ENCODE measurements around the gene ZNF487. TPM values are rescaled to one million over a fixed set of nuclear protein-coding genes. Genes with fewer than 3 reads are reported as not detected.
"Not testable (repeated sequence)": the region's sequence is repeated elsewhere in the genome, so short reads cannot be mapped to it uniquely, and the experiment has no call there.

The ZNF487 gene
- polyA plus RNA-seq, 1 experiment: 4.4 TPM

GRCh38 chr10:43444323-43444722 lies 7.4 kb downstream of the ZNF487 start:
- no peak overlapping the region for H3K4me3 ChIP-seq (ENCODE audit: low read depth, low read length)
- peaks cover 11% of the 10 kb centered on the region; the same call in 1 of the 2 replicates for H3K9me3 ChIP-seq (ENCODE audit: control insufficient read depth, insufficient read depth, low read length)
- no peak for DNase-seq (ENCODE audit: low read depth, low spot score)
- no peak overlapping the region for H3K27ac ChIP-seq (ENCODE audit: low read depth, low read length)
- POLR2A ChIA-PET: no interaction called here
- no peaks in the 10 kb centered on the region for H3K27me3 ChIP-seq (ENCODE audit: control insufficient read depth, insufficient read depth, low read length)
- TF ChIP-seq, protein P1, sequence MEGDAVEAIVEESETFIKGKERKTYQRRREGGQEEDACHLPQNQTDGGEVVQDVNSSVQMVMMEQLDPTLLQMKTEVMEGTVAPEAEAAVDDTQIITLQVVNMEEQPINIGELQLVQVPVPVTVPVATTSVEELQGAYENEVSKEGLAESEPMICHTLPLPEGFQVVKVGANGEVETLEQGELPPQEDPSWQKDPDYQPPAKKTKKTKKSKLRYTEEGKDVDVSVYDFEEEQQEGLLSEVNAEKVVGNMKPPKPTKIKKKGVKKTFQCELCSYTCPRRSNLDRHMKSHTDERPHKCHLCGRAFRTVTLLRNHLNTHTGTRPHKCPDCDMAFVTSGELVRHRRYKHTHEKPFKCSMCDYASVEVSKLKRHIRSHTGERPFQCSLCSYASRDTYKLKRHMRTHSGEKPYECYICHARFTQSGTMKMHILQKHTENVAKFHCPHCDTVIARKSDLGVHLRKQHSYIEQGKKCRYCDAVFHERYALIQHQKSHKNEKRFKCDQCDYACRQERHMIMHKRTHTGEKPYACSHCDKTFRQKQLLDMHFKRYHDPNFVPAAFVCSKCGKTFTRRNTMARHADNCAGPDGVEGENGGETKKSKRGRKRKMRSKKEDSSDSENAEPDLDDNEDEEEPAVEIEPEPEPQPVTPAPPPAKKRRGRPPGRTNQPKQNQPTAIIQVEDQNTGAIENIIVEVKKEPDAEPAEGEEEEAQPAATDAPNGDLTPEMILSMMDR (IDR thresholded peaks at IDR 0.05; ENCODE audit: low read depth, low read length): no peak
- CTCF ChIA-PET: interaction anchor here (1.9 kb wide), 1 partner anchor 17 kb away, joined by 5 read pairs; no protein-coding TSS in a partner anchor

GRCh38 chr10:43444897-43445466 lies 8.1 kb downstream of the ZNF487 start:
- H3K9me3 ChIP-seq (ENCODE audit: control insufficient read depth, insufficient read depth, low read length): peaks cover 11% of the 10 kb centered on the region; the same call in 1 of the 2 replicates
- no peak for DNase-seq (ENCODE audit: low read depth, low spot score)
- CTCF ChIA-PET: interaction anchor here (1.9 kb wide), 1 partner anchor 17 kb away, joined by 5 read pairs; no protein-coding TSS in a partner anchor
- no peak overlapping the region for H3K27ac ChIP-seq (ENCODE audit: low read depth, low read length)
- no peak overlapping the region for H3K4me3 ChIP-seq (ENCODE audit: low read depth, low read length)
- TF ChIP-seq, protein P1 (IDR thresholded peaks at IDR 0.05; ENCODE audit: low read depth, low read length): no peak
- no peaks in the 10 kb centered on the region for H3K27me3 ChIP-seq (ENCODE audit: control insufficient read depth, insufficient read depth, low read length)
- POLR2A ChIA-PET: no interaction called here

GRCh38 chr10:43446219-43447017 lies 9.5 kb downstream of the ZNF487 start:
- POLR2A ChIA-PET; H3K4me3 ChIP-seq (ENCODE audit: low read depth, low read length); H3K27ac ChIP-seq (ENCODE audit: low read depth, low read length); DNase-seq (ENCODE audit: low read depth, low spot score); H3K27me3 ChIP-seq (ENCODE audit: control insufficient read depth, insufficient read depth, low read length); CTCF ChIA-PET: not testable (repeated sequence)
- peaks cover 11% of the 10 kb centered on the region; the same call in 1 of the 2 replicates for H3K9me3 ChIP-seq (ENCODE audit: control insufficient read depth, insufficient read depth, low read length)

DNA sequence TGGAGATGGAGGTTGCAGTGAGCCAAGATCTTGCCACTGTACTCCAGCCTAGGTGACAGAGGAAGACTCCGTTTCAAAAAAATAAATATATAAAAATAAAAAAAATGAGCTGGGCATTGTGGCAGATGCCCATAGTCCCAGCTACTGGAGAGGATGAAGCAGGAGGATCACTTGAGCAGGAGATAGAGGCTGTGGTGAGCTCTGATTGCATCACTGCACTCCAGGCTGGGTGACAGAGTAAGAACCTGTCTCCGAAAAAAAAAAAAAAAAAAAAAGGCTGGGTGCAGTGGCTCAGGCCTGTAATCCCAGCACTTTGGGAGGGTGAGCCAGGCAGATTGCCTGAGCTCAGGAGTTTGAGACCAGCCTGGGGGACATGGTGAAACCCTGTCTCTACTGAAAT lies 11.8 kb downstream of the ZNF487 start:
- Histone ChIP-seq H3K27me3 (ENCODE audit: control insufficient read depth, insufficient read depth, low read length) (no peaks in the 10 kb centered on the region), H3K27ac (ENCODE audit: low read depth, low read length) (no peak overlapping the region), H3K4me3 (ENCODE audit: low read depth, low read length) (no peak overlapping the region), H3K9me3 (ENCODE audit: control insufficient read depth, insufficient read depth, low read length) (peaks cover 11% of the 10 kb centered on the region; the same call in 1 of the 2 replicates)
- ChIA-PET CTCF (interaction anchor here (0.6 to 1.4 kb wide), 4 partner anchors 11 to 244 kb away, joined by 3 to 9 read pairs (median 4); no protein-coding TSS in a partner anchor), POLR2A (interaction anchor here (0.6 kb wide), 1 partner anchor 75 kb away, joined by 3 read pairs; no protein-coding TSS in a partner anchor)
- no peak for DNase-seq (ENCODE audit: low read depth, low spot score)
- TF ChIP-seq, protein P1 (IDR thresholded peaks at IDR 0.05; ENCODE audit: low read depth, low read length): no peak

DNA sequence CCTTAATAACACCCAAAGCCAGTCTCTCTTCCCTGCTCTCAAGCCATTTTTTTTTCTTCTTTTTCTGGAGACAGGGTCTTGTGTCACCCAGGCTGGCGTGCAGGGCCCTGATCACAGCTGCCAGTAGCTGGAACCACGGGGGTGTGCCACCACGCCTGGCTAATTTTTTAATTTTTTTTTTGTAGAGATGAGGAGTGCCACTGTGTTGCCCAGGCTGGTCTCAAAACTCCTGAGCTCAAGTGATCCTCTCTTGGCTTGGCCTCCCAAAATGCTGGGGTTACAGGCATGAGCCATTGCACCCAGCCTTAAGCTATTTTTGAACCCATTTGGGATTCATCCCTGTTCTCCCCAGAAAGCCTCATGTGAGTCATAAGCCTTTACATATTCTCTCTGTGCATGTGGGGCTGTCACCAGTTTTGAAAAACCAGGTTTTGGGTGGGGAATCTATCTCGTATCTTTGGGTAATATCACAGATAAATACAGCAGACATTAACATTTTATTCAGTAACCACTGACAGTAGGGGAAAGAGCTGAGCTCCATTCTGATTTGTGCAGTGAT lies 15.5 kb downstream of the ZNF487 start:
- H3K4me3 ChIP-seq (ENCODE audit: low read depth, low read length): no peak overlapping the region
- DNase-seq (ENCODE audit: low read depth, low spot score): no peak
- no peaks in the 10 kb centered on the region for H3K9me3 ChIP-seq (ENCODE audit: control insufficient read depth, insufficient read depth, low read length)
- H3K27ac ChIP-seq (ENCODE audit: low read depth, low read length): no peak overlapping the region
- ChIA-PET CTCF (no interaction called here), POLR2A (no interaction called here)
- TF ChIP-seq, protein P1 (IDR thresholded peaks at IDR 0.05; ENCODE audit: low read depth, low read length): no peak
- H3K27me3 ChIP-seq (ENCODE audit: control insufficient read depth, insufficient read depth, low read length): no peaks in the 10 kb centered on the region
